Mucosa of gallbladder (tissue), 1 donor: Measurements from ENCODE around the gene BATF. TPM values are rescaled to one million over a fixed set of nuclear protein-coding genes. Genes with fewer than 3 reads are reported as not detected.
A peak's percentile ranks its signal among the peaks of the same experiment; 100 is the strongest.

ENCODE experiments used
- DNase-seq: peaks from one replicate; pipeline ENCODE4 v3.0.0-alpha.2; 2020; ENCODE audit warnings: low spot score
- total RNA-seq: library from RNA; stranded (reverse); gene quantifications from one replicate; pipeline ENCODE4 v1.2.1, GENCODE V29; 2021
- donor health status: DM: no; HTN: no; CAD: no.

BATF gene
- total RNA-seq, 1 donor from 2014 or later: 5.7 TPM

DNA sequence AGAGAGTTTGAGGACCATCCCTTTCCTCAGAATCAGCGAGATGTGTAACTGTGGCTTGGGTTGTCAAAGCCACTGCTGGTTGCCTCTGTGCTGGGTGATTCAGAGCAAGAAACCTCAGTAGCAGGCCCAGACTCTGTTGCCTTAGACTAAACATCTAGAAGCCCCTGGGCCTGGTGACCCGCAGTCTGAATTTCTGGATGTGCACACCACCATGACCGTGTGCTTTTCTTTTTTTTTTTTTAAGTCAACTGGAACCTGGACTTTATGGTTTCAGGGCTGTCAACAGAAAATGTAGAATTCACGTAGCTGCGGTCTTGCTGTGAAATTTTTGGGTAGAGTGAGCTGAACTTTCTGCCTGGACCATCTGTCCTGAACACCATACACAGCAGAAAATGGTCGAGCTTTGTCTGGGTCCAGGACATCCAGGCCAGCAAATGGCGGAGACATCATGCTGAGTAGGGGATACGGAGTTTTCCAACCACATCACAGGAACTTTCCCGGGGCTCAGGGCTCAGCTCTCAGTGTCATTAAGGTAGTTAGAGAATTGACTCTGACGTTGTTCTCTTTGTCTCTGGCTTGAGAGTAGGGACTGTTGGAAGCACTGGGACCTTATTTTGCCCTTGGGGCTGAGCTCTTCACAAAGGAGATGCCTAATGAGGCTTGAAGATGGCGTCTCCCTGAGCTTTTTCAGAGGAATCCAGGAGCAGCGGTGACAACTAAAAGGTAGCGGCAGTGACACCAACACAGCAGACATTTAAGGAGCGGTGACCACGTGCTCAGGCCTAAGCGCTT lies 23.0 kb upstream of the BATF start:
- DNase-seq: no peak

DNA sequence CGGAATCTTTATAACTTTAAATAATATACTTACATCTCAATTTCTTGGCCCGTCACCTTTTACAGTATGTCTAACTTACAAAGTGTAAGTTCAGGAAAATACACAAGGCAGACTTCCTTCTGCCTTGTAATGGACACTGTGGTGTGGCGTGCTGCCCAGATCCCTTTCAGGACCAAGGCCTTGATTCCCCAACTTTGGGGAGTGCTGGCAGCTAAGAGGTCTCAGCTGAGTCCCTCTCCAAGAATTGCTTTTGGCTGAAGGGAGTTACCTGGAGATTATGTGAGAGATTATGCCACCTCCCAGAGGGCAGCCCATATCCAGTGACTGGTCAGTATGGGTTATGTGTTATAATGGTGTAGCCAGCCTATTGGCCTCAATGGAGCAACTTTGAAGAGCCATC lies 21.2 kb upstream of the BATF start:
- no peak for DNase-seq

DNA sequence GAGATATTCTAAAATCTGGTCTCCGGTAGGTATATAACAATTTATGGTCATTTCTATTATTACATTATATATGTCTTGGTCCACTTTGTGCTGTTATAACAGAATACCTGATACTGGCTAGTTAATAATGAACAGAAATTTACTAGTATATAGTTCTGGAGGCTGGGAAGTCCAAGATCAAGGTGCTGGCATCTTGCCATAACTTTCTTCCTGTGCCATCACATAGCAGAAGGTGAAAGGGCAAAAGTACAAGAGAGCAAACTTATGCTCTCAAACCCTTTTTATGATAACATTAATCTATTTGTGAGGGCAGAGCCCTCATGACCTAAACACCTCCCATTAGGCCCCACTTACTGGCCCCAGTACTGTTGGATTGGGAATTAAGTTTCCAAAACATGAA lies 17.9 kb upstream of the BATF start:
- no peak for DNase-seq

DNA sequence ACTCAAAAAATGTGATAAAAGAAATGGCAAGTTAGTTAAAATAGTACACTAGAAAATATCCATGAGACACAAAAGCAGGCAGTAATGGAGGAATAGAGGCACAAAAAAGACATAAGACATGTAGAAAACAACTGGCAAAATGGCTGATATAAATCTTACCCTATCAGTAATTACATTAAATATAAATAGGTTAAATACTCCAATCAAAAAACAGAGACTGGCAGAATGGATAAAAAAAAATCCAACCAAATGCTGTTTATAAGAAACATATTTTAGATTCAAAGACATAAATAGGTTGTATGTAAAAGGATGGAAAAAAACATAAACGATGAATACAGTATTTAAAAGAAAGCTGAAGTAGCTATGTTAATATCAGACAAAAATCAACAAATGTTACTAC lies 15.3 kb upstream of the BATF start:
- DNase-seq: no peak

DNA sequence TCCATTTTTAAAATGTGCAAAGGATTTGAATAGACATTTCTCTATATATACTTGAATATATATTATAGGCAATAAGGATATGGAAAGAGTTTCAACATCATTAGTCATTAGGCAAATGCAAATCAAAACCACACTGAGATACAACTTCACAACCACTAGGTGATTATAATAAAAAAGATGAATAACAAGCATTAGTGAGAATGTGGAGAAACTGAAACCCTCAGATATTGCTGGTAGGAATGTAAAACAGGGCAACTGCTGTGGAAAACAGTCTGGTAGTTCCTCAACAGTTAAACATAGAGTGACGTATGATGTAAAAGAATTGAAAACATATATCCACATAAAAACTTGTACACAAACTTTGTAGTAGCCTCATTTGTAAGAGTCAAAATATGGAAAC lies 11.7 kb upstream of the BATF start:
- DNase-seq: no peak

DNA sequence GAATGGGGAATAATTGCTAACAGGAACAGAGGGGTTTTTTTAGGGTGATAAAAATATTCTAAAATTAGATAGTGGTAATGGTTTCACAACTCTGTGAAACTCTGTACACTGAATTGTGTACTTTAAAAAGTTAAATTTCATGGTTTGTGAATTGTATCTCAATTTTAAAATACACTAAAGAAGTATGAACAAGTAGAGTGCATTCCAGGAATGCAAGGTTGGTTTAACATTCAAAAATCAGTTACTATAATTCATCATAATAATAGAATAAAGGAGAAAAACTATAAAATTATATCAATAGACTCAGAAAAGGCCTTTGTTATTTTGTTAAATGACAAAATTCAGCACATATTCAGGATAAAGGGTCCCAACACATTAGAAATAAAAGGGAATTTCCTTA lies 11.1 kb upstream of the BATF start:
- no peak for DNase-seq

DNA sequence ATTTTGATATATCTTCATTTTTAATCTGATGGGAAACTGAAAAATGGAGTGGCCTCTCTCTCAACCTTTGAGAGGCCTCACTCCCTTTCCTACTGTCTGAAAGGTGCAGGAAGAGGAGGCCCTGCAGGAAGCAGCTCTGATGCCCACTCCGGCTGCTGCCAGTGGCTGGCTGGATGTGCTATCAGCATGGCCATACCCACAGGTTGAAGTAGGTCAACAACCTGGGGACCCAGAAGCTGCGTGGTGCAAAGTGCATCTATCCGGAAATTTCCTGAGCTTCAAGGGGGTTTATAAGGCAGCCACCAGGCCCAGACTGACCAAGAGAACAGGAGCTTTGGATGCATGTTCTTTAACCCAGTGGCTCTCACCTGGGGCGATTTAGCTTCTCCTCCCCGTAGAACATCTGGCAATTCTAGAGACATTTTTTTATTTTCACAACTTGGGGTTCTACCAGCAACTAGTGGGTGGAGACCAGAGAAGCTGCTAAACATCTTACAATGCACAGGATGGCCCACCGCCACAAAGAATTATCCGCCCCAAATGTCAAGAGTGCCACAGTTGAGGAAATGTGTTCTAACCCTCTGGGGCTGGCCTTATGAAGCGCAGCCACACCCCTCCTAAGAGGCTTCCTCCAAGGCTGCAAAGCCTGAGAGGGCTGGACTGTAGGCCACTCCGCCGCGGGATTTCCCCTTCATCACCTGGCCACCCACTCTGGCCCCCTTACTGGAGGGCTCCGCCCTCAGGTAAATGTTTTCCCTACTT lies 8.2 kb upstream of the BATF start:
- DNase-seq: no peak

DNA sequence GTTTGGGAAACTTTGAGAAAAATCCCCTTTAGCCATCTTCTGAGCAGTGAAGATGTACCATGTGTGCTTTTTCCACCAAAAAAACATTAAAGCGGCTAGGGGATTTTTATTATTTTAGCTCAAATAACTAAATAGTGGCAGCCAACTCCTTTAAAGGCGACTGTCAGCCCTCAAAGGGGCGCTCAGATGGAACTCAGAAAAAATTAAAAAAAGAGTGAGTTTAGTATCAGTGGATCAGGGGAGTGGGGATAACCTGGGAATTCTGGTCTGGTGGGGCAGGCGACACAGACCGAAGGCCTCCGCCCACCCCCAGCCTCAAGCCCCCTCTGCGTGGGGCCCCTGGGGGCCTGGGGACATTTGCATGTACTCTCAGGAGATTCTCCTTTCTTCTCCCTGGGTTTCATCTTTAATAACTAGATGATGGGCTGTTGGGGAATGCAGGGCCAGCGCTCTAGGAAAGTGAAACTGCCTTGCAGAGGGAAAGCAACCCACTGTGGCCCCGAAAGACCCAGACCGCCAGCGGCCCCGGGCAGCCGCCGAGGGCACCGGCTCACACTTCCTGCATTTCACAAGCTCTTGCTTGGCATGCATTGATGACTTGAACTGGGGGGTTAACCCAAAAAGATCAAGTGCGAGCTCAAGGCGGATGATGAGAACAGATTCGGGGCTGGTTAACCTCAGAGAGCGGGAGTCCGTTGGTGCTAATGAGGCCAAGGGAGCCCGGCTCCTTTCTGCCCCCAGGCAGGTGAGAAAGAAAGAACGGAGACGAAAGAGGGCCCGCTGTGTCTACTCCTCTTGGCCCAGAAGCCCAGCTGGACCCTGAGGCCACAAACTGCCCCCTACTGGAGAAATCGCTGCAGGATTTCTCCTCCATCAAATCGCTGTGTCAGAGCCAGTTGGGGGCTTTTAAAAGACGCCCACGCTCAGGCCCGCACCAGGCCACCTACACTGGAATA lies 7.3 kb upstream of the BATF start:
- DNase-seq: no peak

DNA sequence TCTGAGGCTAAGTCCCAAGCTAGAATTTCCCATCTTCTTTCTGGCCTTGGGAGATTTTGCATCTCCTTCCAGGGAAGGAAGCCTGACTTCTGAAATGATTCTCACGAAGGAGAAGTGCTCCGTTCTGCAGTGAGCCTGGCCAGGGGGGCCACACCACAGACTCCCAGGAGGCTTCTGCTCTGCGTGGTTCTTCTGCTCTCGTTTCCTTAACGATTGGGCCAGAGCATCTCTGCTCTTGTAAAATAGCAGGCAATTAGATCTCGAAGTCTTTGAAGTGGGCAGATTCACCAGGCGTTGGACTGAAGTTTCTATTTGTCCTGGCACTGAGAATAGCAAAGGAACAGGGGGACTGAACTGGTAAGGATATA lies 6.7 kb upstream of the BATF start:
- no peak for DNase-seq

DNA sequence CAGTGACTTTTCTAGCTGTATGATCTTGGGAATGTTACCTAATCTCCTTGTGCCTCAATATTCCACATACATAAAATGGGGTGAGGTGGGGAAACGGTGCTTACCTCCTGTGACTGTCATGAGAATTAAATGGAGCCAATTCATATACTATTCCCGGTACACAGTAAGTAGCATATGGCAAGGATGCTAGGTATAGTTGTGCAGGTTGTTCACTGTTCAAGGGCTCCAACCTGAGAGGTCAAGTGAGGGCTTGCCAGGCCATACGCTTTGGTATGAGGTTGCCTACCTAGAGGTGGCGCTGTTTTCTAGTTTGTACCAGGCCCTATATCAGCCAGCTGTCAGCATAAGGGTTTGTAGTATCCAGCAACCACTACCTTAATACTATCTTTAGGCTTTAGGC lies 3.6 kb upstream of the BATF start:
- no peak for DNase-seq

DNA sequence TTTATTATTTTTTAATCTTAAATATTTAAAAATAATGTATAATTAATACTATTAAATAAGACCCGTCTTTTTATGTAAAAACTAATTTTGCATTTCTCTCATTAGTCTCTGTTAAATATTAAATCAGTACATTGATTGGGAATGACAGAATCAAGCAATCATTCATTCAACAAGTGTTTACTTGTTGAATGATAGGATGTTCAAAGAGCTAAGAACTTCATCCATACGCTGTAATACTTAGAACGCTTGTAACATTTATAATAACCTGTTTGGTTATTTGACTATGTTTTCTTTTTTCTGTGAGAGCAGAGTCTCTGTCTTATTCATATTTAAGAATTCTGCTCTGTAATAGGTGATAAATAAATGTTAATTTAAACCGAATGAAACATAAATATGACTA lies 2.9 kb upstream of the BATF start:
- no peak for DNase-seq

DNA sequence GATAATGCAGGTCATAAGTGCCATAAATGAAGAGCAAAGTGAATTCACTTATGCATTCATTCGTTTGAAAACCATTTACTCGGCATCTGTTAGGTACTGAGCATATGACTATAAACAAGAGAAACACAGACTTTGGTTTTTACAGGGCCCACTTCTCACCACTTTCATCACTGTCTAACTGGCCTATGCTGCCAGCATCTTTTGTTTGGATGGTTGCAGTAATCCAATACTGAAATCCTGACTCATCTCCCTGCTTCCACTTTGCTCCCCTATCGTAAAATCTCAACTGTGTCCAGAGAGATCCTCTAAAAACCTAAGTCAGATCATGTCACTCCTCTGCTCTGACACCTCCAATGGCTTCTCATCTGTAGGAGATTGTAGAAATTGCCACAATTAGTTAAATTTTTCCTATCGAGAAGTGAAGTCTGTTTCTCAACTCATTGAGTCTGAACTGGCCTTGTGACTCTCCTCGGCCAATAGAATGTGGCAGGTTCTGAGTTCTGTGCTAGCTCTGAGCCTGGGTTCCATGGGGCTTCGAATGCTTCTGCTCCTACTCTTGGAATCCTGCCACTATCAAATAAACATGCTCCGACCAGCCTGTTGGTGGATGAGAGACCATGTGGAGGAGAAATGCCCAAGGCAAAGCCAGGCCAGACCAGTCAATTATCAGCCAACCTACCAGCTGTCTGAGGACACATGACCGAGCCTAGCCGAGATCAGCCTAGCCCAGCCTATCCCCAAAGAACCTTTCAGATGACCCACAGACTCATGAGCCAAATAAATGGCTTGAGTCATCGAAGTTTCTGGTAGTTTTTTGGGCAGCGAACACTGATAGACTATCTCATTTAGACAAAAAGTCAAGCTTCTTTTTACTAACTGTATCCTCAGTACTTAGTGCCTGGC lies 2.2 kb upstream of the BATF start:
- no peak for DNase-seq

DNA sequence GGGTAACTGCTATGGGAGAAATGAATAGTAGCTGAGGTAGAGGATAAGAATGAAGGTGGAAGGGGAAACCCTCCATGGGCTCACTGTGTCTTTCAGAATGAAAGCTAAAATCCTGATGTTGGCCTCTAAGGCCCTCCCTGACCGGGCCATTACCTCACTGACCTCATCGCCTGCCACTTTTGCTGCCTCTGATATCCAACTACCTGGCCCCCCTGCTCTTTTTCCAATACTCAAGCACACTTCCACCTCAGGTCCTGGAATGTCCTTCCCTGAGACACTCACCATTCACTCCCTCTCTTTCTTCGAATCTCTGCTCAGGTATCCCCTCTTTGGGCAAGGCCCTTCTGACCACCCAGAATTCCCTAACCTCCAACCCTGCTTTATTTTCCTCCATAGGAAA lies 1.4 kb upstream of the BATF start:
- no peak for DNase-seq

DNA sequence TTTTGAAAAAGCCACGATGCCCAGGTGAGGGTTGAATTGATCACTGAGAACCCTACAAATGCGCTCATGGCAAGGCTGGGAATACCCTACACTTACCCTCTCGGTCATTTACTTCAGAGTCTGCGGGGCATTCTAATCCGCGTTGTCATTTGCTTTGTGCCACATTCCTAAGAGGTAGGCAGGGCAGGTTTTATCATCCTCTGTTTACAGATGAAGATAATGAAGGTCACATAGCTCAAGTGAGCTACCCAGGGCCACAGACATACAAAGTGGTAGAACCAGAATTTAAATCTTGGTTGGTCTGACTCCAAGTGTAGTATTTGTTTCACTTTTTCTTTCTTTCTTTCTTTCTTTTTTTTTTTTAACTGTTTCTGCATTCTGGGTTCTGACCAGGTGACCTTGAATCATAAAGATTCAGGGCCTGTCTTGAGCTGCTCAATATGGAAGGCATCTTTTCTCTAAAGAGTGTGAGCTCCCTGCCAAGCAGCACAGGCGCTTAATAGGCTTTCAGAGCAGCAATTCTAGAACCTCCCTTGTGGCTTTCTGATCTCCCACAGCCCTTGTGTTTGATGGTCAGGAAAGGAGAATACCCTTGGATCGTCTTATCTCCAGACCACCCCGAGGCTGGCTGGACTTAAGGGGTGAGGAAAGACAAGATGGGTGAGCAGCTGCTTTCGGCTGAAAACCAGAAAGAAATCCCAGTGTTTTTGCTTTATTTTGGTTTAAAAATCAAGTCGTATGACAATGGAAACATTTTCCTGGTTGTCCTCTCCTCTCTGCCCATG lies 662 bp upstream of the BATF start:
- peak; percentile 70 for DNase-seq

DNA sequence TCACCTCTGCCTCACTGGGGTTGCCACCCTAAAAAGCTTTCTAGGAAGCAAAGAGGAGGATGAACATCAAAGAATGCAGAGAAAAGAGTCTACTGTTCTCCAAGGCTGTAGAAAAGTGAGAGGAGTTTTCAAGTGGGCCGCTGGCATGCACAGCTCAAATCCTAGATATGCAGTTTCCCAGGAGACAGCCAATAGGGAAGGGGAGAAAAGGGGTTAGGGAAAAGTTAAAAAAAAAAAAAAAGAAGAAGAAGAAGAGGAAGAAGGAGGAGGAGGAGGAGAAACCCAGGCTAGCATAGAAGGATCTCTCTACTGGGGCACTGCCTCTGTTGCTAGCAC lies 682 bp downstream of the BATF start:
- DNase-seq: no peak

DNA sequence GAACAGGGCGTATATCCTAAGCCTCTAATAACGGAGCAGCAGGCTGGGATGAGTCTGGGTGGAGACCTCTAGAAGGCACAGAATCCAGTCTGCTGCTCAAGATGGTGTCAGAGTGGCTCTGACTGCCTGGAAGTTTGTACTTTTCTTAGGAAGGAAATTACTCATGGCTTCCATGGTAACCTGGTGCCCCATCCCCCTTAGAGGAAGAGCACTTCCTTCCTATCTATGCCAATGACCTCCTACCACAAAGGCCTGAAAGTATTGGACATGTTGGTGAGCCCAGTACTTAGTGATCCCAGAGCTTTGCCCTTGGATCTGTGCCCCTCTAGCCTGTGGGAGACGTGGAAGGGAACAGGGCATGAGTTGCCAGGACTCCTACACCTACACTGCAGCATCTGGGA lies 1.5 kb downstream of the BATF start:
- no peak for DNase-seq

DNA sequence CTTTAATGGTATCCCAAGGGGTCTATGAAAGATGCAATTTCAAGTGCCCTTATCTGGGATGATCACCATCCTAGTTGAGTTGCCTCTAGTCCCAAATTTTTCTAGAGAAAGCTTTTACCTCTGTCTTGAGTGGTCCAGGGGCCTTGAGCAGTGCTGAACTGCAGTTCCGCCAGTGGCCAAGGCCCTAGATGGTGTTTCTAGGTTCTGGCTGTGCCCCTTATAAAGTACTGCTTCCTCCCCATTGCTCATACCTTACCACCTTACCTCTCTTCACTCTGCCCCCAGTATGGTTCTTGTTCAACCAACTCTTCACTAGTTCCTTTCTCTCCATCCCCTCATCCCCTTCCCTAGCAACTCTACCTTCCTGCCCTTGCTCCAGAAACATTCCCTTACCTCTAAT lies 3.7 kb downstream of the BATF start:
- no peak for DNase-seq

DNA sequence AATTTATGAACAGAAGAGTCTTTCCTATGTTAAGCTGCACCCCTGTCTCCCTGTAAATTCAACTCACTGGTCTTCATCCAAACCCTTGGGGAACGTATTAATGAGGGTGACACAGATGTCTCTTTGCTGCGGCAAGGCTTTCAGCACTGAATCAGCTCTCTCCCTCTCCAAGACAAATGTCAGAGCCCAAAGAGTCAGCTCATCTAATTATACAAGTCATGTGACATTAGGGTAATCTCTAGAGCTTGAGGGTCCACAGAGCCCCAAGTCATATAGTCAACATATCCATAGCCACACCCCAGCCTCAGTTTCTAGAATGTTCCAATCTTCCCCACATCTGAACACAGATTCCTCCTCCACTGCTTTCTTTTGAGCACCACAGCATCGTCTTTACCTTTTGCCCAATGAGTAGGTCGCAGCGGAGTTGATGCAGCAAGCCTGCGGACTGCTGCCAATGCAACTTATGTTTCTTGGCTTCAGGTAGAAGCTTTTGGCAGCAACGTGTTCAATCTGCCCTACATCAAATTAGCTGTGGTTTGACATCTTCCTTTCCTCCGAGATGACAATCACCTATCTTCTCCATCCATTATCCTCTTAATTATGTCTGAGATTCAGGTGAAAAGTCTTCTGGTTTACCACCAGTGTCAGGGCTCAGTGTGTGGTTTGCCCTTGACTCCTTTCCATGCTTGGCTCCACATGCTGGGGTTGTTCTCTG lies 5.3 kb downstream of the BATF start:
- DNase-seq: no peak

DNA sequence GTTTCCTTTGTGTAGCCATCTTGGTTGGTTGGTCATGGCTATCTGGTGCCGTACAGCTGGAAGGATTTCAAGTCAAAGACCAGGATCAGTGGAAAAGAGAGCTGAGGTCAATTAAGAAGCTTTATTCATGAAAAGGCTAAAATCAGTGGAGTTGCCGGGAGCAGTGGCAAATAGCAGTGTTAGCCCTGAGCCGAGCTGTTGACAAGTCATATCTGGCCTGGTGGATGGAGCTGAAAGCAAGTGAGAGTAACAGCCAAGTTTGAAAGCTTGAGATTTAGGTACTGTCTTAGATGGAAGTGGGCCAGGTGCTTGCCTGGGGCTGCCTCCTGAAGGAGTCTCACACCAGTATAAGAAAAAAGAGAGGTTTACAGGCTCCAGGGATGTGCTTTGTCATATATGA lies 9.0 kb downstream of the BATF start:
- no peak for DNase-seq
